Effector memory CD8-positive, alpha-beta T cell (primary cell): ENCODE data around the gene EEF1G.
"Not testable (repeated sequence)": the region's sequence is repeated elsewhere in the genome, so short reads cannot be mapped to it uniquely, and the experiment has no call there.

Experiments
- ATAC-seq: fragments of 150-1000 bp; cut with Tn5 transposase; replicated peaks from 2 replicates; pipeline ENCODE4 v1.10.0; 2021; ENCODE audit warnings: mild to moderate bottlenecking, moderate library complexity
- DNase-seq, 3 experiments: peaks; one replicate each; pipeline ENCODE4 v3.0.0; 2021
- H3K27ac Mint-ChIP-seq, 2 donors: one replicate each; pipeline ENCODE4 v1.8.0; 2022; ENCODE audit warnings: mild to moderate bottlenecking in 2 of 2, mixed read lengths in 2 of 2, moderate library complexity in 2 of 2
- H3K27me3 Mint-ChIP-seq, 2 donors: one replicate each; pipeline ENCODE4 v1.8.0; 2022; ENCODE audit warnings: mixed read lengths in 2 of 2
- H3K36me3 Mint-ChIP-seq: one replicate; pipeline ENCODE4 v1.8.0; 2022; ENCODE audit warnings: mild to moderate bottlenecking, moderate library complexity, mixed read lengths; ENCODE audit not compliant: insufficient read depth
- H3K4me1 Mint-ChIP-seq, 2 donors: one replicate each; pipeline ENCODE4 v1.8.0; 2022; ENCODE audit warnings: low read depth in 2 of 2, mixed read lengths in 2 of 2
- H3K4me3 Mint-ChIP-seq, 2 donors: one replicate each; pipeline ENCODE4 v1.8.0; 2022; ENCODE audit warnings: mild to moderate bottlenecking in 2 of 2, mixed read lengths in 2 of 2, moderate library complexity in 2 of 2
- H3K9me3 Mint-ChIP-seq, 2 donors: one replicate each; pipeline ENCODE4 v1.8.0; 2022; ENCODE audit warnings: mixed read lengths in 2 of 2
- total RNA-seq, 9 experiments: gene quantifications; one replicate each; lab custom pipeline; 2026; lab: John Stamatoyannopoulos, UW

Gene EEF1G
- 0 to 0.06 (median 0) reads per million in 9 experiments for total RNA-seq

GRCh38 chr11:62573592-62574362 lies at the start of gene EEF1G:
Gene EEF1G (minus strand): TSS chr11:62573891. CDS start chr11:62573842, 49 bp downstream.
- Mint-ChIP-seq H3K4me3 (peak within 1 kb of the TSS; percentile 95 to 99), H3K4me1 (peaks cover 45 to 48% of the 10 kb centered on the region in 2 donors), H3K27me3 (no peaks in the 10 kb centered on the region), H3K36me3 (peaks cover 82% of the 10 kb centered on the region), H3K27ac (peak within 1 kb of the TSS; percentile 96 to 97), H3K9me3 (no peaks in the 10 kb centered on the region)
- ATAC-seq (peak; percentile 91), DNase-seq (peak; percentile 96 to 97 (median 97))

- Mint-ChIP-seq H3K27me3 (no peaks in the 10 kb centered on the region), H3K4me3 (peak overlapping the region; percentile 80 to 91), H3K36me3 (peaks cover 39% of the 10 kb centered on the region), H3K27ac (peak overlapping the region; percentile 92 to 97), H3K9me3 (no peaks in the 10 kb centered on the region), H3K4me1 (peaks cover 18 to 20% of the 10 kb centered on the region in 2 donors)
- no peak for ATAC-seq
- DNase-seq = no peak
Measured at GRCh38 chr11:62622476-62623089, 48.9 kb upstream of the EEF1G start.

- Mint-ChIP-seq H3K9me3 (no peaks in the 10 kb centered on the region), H3K4me1 (peaks cover 18 to 20% of the 10 kb centered on the region in 2 donors), H3K27me3 (no peaks in the 10 kb centered on the region), H3K4me3 (peak within 1 kb of the TSS; percentile 80 to 91), H3K36me3 (peaks cover 44% of the 10 kb centered on the region), H3K27ac (peak within 1 kb of the TSS; percentile 92 to 97)
- ATAC-seq = peak; percentile 85
- peak; percentile 95 to 97 (median 96) for DNase-seq
Measured at GRCh38 chr11:62621567-62622470, 48.1 kb upstream of the EEF1G start, which contains the start of gene B3GAT3. Gene B3GAT3 (minus strand): TSS chr11:62621986. CDS start chr11:62621947, 39 bp downstream.

GRCh38 chr11:62621027-62621566 lies 47.4 kb upstream of the EEF1G start:
- ATAC-seq (no peak), DNase-seq (no peak)
- Mint-ChIP-seq H3K36me3 (peaks cover 45% of the 10 kb centered on the region), H3K4me3 (peak overlapping the region; percentile 80 to 91), H3K4me1 (peaks cover 18 to 20% of the 10 kb centered on the region in 2 donors), H3K27me3 (no peaks in the 10 kb centered on the region), H3K9me3 (no peaks in the 10 kb centered on the region), H3K27ac (peak overlapping the region; percentile 92 to 97)

- Mint-ChIP-seq H3K27ac (peak overlapping the region; percentile 41 to 44), H3K4me1 (peaks cover 23 to 37% of the 10 kb centered on the region in 2 donors), H3K36me3 (peaks cover 32% of the 10 kb centered on the region)
- not testable (repeated sequence) for ATAC-seq, DNase-seq, H3K9me3 Mint-ChIP-seq, H3K27me3 Mint-ChIP-seq, H3K4me3 Mint-ChIP-seq
Measured at GRCh38 chr11:62616957-62617356, 43.3 kb upstream of the EEF1G start.

- no peaks in the 10 kb centered on the region for H3K27me3 Mint-ChIP-seq
- peaks cover 34% of the 10 kb centered on the region for H3K36me3 Mint-ChIP-seq
- peaks cover 25 to 40% of the 10 kb centered on the region in 2 donors for H3K4me1 Mint-ChIP-seq
- no peak for DNase-seq
- no peak for ATAC-seq
- no peak overlapping the region for H3K27ac Mint-ChIP-seq
- H3K4me3 Mint-ChIP-seq = no peak overlapping the region
- H3K9me3 Mint-ChIP-seq = no peaks in the 10 kb centered on the region
Measured at GRCh38 chr11:62615521-62615920, 41.8 kb upstream of the EEF1G start.

- peak overlapping the region in 1 of 2 donors; percentile 16 for H3K4me3 Mint-ChIP-seq
- DNase-seq (no peak), ATAC-seq (no peak)
- H3K27ac Mint-ChIP-seq = peak overlapping the region; percentile 79 to 88
- no peaks in the 10 kb centered on the region for H3K9me3 Mint-ChIP-seq
- H3K36me3 Mint-ChIP-seq = peaks cover 35% of the 10 kb centered on the region
- peaks cover 27 to 45% of the 10 kb centered on the region in 2 donors for H3K4me1 Mint-ChIP-seq
- no peaks in the 10 kb centered on the region for H3K27me3 Mint-ChIP-seq
Measured at GRCh38 chr11:62614275-62614674, 40.6 kb upstream of the EEF1G start.

- no peaks in the 10 kb centered on the region for H3K27me3 Mint-ChIP-seq
- ATAC-seq = no peak
- peaks cover 31% of the 10 kb centered on the region for H3K36me3 Mint-ChIP-seq
- peak overlapping the region; percentile 79 to 88 for H3K27ac Mint-ChIP-seq
- no peak for DNase-seq
- H3K4me3 Mint-ChIP-seq = peak overlapping the region; percentile 59
- peaks cover 32 to 53% of the 10 kb centered on the region in 2 donors for H3K4me1 Mint-ChIP-seq
- no peaks in the 10 kb centered on the region for H3K9me3 Mint-ChIP-seq
Measured at GRCh38 chr11:62613291-62613778, 39.6 kb upstream of the EEF1G start.

- DNase-seq = peak; percentile 87 to 91 (median 89)
- no peaks in the 10 kb centered on the region for H3K9me3 Mint-ChIP-seq
- peaks cover 32% of the 10 kb centered on the region for H3K36me3 Mint-ChIP-seq
- ATAC-seq = peak; percentile 74
- no peaks in the 10 kb centered on the region for H3K27me3 Mint-ChIP-seq
- H3K27ac Mint-ChIP-seq = peak within 1 kb of the TSS; percentile 94 to 97
- H3K4me3 Mint-ChIP-seq = peak within 1 kb of the TSS; percentile 88 to 93
- H3K4me1 Mint-ChIP-seq = peaks cover 36 to 53% of the 10 kb centered on the region in 2 donors
Measured at GRCh38 chr11:62612366-62613290, 38.9 kb upstream of the EEF1G start, which contains the start of the genes EML3 and ROM1. Gene EML3 (minus strand): TSS chr11:62612775. CDS start chr11:62612457, 318 bp downstream. Gene ROM1 (plus strand): TSS chr11:62613257. CDS start chr11:62613282, 25 bp downstream.

- ATAC-seq (peak; percentile 55), DNase-seq (peak in 1 of 3 experiments; percentile 55)
- Mint-ChIP-seq H3K4me3 (peak overlapping the region; percentile 88 to 93), H3K9me3 (no peaks in the 10 kb centered on the region), H3K36me3 (peaks cover 33% of the 10 kb centered on the region), H3K27ac (peak overlapping the region; percentile 94 to 97), H3K27me3 (no peaks in the 10 kb centered on the region), H3K4me1 (peaks cover 38 to 53% of the 10 kb centered on the region in 2 donors)
Measured at GRCh38 chr11:62611705-62612365, 38.1 kb upstream of the EEF1G start.
